Liver (tissue), 9 donors: ENCODE measurements around the gene MEIS2. TPM values are rescaled to one million over a fixed set of nuclear protein-coding genes. Genes with fewer than 3 reads are reported as not detected.

Experiments used
- DNase-seq: peaks from one replicate; pipeline ENCODE4 v3.0.0-alpha.2; 2017; ENCODE audit warnings: low spot score
- H3K27ac ChIP-seq, 2 donors: one replicate each; pipeline ENCODE4 v1.7.0; 2013; ENCODE audit warnings: inconsistent platforms in 2 of 2, low read length in 2 of 2, control low read depth in 1 of 2, low read depth in 1 of 2, mild to moderate bottlenecking in 1 of 2
- H3K27me3 ChIP-seq, 4 donors: one replicate each; pipeline versions ENCODE4 v1.6.1 to v1.7.0; 2013; ENCODE audit warnings: low read length in 3 of 4, inconsistent platforms in 1 of 4, mild to moderate bottlenecking in 1 of 4, moderate library complexity in 1 of 4; ENCODE audit not compliant: control insufficient read depth in 4 of 4, insufficient read depth in 4 of 4
- H3K36me3 ChIP-seq, 4 donors: one replicate each; pipeline versions ENCODE4 v1.6.1 to v1.7.0; 2013; ENCODE audit warnings: low read length in 3 of 4, mild to moderate bottlenecking in 3 of 4, low read depth in 1 of 4, moderate library complexity in 1 of 4; ENCODE audit not compliant: control insufficient read depth in 4 of 4, insufficient read depth in 3 of 4
- H3K4me1 ChIP-seq, 4 donors: one replicate each; pipeline versions ENCODE4 v1.6.1 to v1.7.0; 2013; ENCODE audit warnings: low read length in 3 of 4, mild to moderate bottlenecking in 3 of 4, moderate library complexity in 1 of 4; ENCODE audit not compliant: control insufficient read depth in 4 of 4, insufficient read depth in 4 of 4
- H3K4me3 ChIP-seq, 3 donors: one replicate each; pipeline versions ENCODE4 v1.6.1 to v1.7.0; 2013; ENCODE audit warnings: low read length in 3 of 3, control low read depth in 1 of 3, low read depth in 1 of 3, mild to moderate bottlenecking in 1 of 3
- H3K9ac ChIP-seq, 2 donors: one replicate each; pipeline ENCODE4 v1.7.0; 2013; ENCODE audit warnings: low read length in 2 of 2, mild to moderate bottlenecking in 2 of 2, moderate library complexity in 2 of 2, control low read depth in 1 of 2, low read depth in 1 of 2
- H3K9me3 ChIP-seq, 4 donors: one replicate each; pipeline versions ENCODE4 v1.6.1 to v1.7.0; 2013; ENCODE audit warnings: low read length in 3 of 4; ENCODE audit not compliant: control insufficient read depth in 4 of 4
- ATF3 ChIP-seq: IDR thresholded peaks from 2 replicates; pipeline ENCODE4 v1.6.1; 2016; ENCODE audit warnings: antibody characterized with exemption
- CTCF ChIP-seq: fragments of 150-350 bp; IDR thresholded peaks from 2 replicates; pipeline ENCODE4 v1.5.1; 2017; ENCODE audit warnings: improper control_type of control experiment, low read depth, low read length; ENCODE audit not compliant: missing input control
- EGR1 ChIP-seq, 2 donors: IDR thresholded peaks; 2 replicates each; pipeline ENCODE4 v1.6.1; 2016 to 2018; ENCODE audit warnings: antibody characterized with exemption in 2 of 2, low read depth in 2 of 2
- FOXA1 ChIP-seq: IDR thresholded peaks from 2 replicates; pipeline ENCODE4 v1.6.1; 2016; ENCODE audit warnings: antibody characterized with exemption
- FOXA2 ChIP-seq: IDR thresholded peaks from 2 replicates; pipeline ENCODE4 v1.6.1; 2016; ENCODE audit warnings: antibody characterized with exemption
- GABPA ChIP-seq, 2 donors: IDR thresholded peaks in 1 of 2; conservative IDR thresholded peaks in 1 of 2; 2 replicates each; pipeline ENCODE4 v1.6.1; 2016; ENCODE audit warnings: antibody characterized with exemption in 2 of 2, mild to moderate bottlenecking in 1 of 2, moderate library complexity in 1 of 2
- HNF4A ChIP-seq, 2 donors: conservative IDR thresholded peaks; 2 replicates each; pipeline ENCODE4 v1.6.1; 2016; ENCODE audit warnings: antibody characterized with exemption in 2 of 2, mild to moderate bottlenecking in 2 of 2
- HNF4G ChIP-seq: IDR thresholded peaks from 2 replicates; pipeline ENCODE4 v1.6.1; 2016; ENCODE audit warnings: antibody characterized with exemption
- JUND ChIP-seq, 2 donors: IDR thresholded peaks; 2 replicates each; pipeline ENCODE4 v1.6.1; 2016; ENCODE audit warnings: antibody characterized with exemption in 2 of 2
- MAX ChIP-seq: IDR thresholded peaks from 2 replicates; pipeline ENCODE4 v1.6.1; 2016; ENCODE audit warnings: antibody characterized with exemption
- NR2F2 ChIP-seq: IDR thresholded peaks from 2 replicates; pipeline ENCODE4 v1.6.1; 2016; ENCODE audit warnings: antibody characterized with exemption
- RAD21 ChIP-seq, 2 donors: IDR thresholded peaks; 2 replicates each; pipeline ENCODE4 v1.6.1; 2016; ENCODE audit warnings: antibody characterized with exemption in 2 of 2, mild to moderate bottlenecking in 2 of 2
- REST ChIP-seq: IDR thresholded peaks from 2 replicates; pipeline ENCODE4 v1.6.1; 2016; ENCODE audit warnings: antibody characterized with exemption, mild to moderate bottlenecking
- RXRA ChIP-seq, 2 donors: IDR thresholded peaks; 2 replicates each; pipeline ENCODE4 v1.6.1; 2017 to 2018; ENCODE audit warnings: antibody characterized with exemption in 2 of 2, mild to moderate bottlenecking in 1 of 2
- SP1 ChIP-seq: IDR thresholded peaks from 2 replicates; pipeline ENCODE4 v1.6.1; 2018; ENCODE audit warnings: antibody characterized with exemption, mild to moderate bottlenecking
- TAF1 ChIP-seq: conservative IDR thresholded peaks from 2 replicates; pipeline ENCODE4 v1.6.1; 2016; ENCODE audit warnings: antibody characterized with exemption, mild to moderate bottlenecking
- YY1 ChIP-seq: IDR thresholded peaks from 2 replicates; pipeline ENCODE4 v1.6.1; 2016; ENCODE audit warnings: antibody characterized with exemption, mild to moderate bottlenecking
- ZBTB33 ChIP-seq: IDR thresholded peaks from 2 replicates; pipeline ENCODE4 v1.6.1; 2016; ENCODE audit warnings: antibody characterized with exemption
- whole genome bisulfite sequencing: extraction: QIAGEN DNeasy Blood & Tissue Kit; methylation state at CpG from one replicate; pipeline ENCODE4 v1.1.7; 2013; 5-methylcytosine and 5-hydroxymethylcytosine counted together
- polyA plus RNA-seq, 2 donors: library from polyadenylated mRNA; stranded (reverse) in 1 of 2; unstranded in 1 of 2; fragments of 200-250 nt in 1 of 2; fragments of >200 nt in 1 of 2; fragmentation: Nextera tagmentation in 1 of 2; extraction: Ambion mirVana in 1 of 2; gene quantifications; one replicate each; pipeline versions ENCODE4 v1.2.1 to v1.2.3, GENCODE V29; 2013 to 2015
- total RNA-seq, 2 donors: library from RNA; depleted of rRNA; stranded (reverse); fragments of >200 nt; gene quantifications; one replicate each; pipeline ENCODE4 v1.2.3, GENCODE V29; 2014
- donor health status: healthy.
- donor health status: healthy.
- donor health status: healthy.
- donor health status: healthy.
- donor health status: healthy.

MEIS2 gene
- total and polyA plus RNA-seq, 4 donors: 3.9 to 12.6 (median 7.6) TPM

- Histone ChIP-seq H3K27ac (no peak overlapping the region), H3K4me1 (no peaks in the 10 kb centered on the region), H3K4me3 (no peak overlapping the region), H3K9me3 (no peaks in the 10 kb centered on the region), H3K9ac (no peak overlapping the region), H3K27me3 (no peaks in the 10 kb centered on the region), H3K36me3 (no peaks in the 10 kb centered on the region)
- TF ChIP-seq REST (no peak), NR2F2 (no peak), SP1 (no peak), RXRA (IDR thresholded peaks at IDR 0.05) (no peak), HNF4G (no peak), FOXA2 (no peak), GABPA (IDR thresholded peaks at IDR 0.05 in 1 of 2, conservative IDR thresholded peaks at IDR 0.05 in 1 of 2) (no peak), EGR1 (IDR thresholded peaks at IDR 0.05; ENCODE audit: low read depth in 2 of 2) (no peak), TAF1 (no peak), MAX (no peak), JUND (IDR thresholded peaks at IDR 0.05) (no peak), ATF3 (no peak), FOXA1 (no peak), YY1 (no peak)
- WGBS: 81% methylated on average over 1 of the region's 1 CpG
- DNase-seq: no peak
Measured at GRCh38 chr15:36903195-36903594, 197.2 kb downstream of the MEIS2 start.

- TF ChIP-seq TAF1: no peak
- no peak for TF ChIP-seq ATF3
- no peak for TF ChIP-seq NR2F2
- TF ChIP-seq YY1: no peak
- no peak for TF ChIP-seq FOXA1
- TF ChIP-seq GABPA (IDR thresholded peaks at IDR 0.05 in 1 of 2, conservative IDR thresholded peaks at IDR 0.05 in 1 of 2): no peak
- no peak for TF ChIP-seq EGR1 (IDR thresholded peaks at IDR 0.05; ENCODE audit: low read depth in 2 of 2)
- no peak for TF ChIP-seq CTCF
- TF ChIP-seq JUND (IDR thresholded peaks at IDR 0.05): no peak
- no peak for TF ChIP-seq ZBTB33
- no peak for TF ChIP-seq HNF4G
- TF ChIP-seq REST: no peak
- TF ChIP-seq FOXA2: no peak
- no peak for TF ChIP-seq MAX
- no peak for TF ChIP-seq RAD21 (IDR thresholded peaks at IDR 0.05)
- no peak for TF ChIP-seq RXRA (IDR thresholded peaks at IDR 0.05)
- no peak for TF ChIP-seq HNF4A (conservative IDR thresholded peaks at IDR 0.05)
- TF ChIP-seq SP1: no peak
- Histone ChIP-seq H3K9ac (no peak overlapping the region), H3K27me3 (no peaks in the 10 kb centered on the region), H3K27ac (no peak overlapping the region), H3K9me3 (no peaks in the 10 kb centered on the region), H3K4me3 (no peak overlapping the region), H3K4me1 (no peaks in the 10 kb centered on the region), H3K36me3 (no peaks in the 10 kb centered on the region)
- WGBS: 95% methylated on average over 4 of the region's 4 CpGs
- no peak for DNase-seq
Measured at GRCh38 chr15:36901012-36901411, 199.3 kb downstream of the MEIS2 start.
